Mesenchymal stem cell (in vitro differentiated cells and primary cell): ENCODE results near the gene ANO4. TPM values are rescaled to one million over a fixed set of nuclear protein-coding genes. Genes with fewer than 3 reads are reported as not detected.

ENCODE experiments used
- DNase-seq: peaks from one replicate; pipeline ENCODE4 v3.0.0-alpha.2; 2013
- H2AFZ ChIP-seq: one replicate; pipeline ENCODE4 v1.6.1; 2013; ENCODE audit warnings: low read depth, mild to moderate bottlenecking, control low read depth, inconsistent platforms, low read length, moderate library complexity
- H2AK5ac ChIP-seq: 2 replicates; pipeline ENCODE4 v1.6.1; 2013; ENCODE audit warnings: low read length, moderate library complexity, mild to moderate bottlenecking, inconsistent platforms; ENCODE audit not compliant: severe bottlenecking
- H2BK120ac ChIP-seq: one replicate; pipeline ENCODE4 v1.6.1; 2013; ENCODE audit warnings: low read depth, mild to moderate bottlenecking, inconsistent platforms, low read length, moderate library complexity
- H2BK12ac ChIP-seq, 2 experiments: one replicate each; pipeline ENCODE4 v1.6.1; 2013; ENCODE audit warnings: inconsistent platforms in 2 of 2, low read length in 2 of 2, mild to moderate bottlenecking in 2 of 2, moderate library complexity in 2 of 2, control low read depth in 1 of 2
- H2BK15ac ChIP-seq: one replicate; pipeline ENCODE4 v1.6.1; 2013; ENCODE audit warnings: mild to moderate bottlenecking, low read depth, inconsistent platforms; ENCODE audit not compliant: poor library complexity, severe bottlenecking
- H2BK5ac ChIP-seq: 2 replicates; pipeline ENCODE4 v1.6.1; 2013; ENCODE audit warnings: low read depth, mild to moderate bottlenecking, low read length, control low read depth, inconsistent platforms; ENCODE audit not compliant: poor library complexity, severe bottlenecking
- H3K14ac ChIP-seq, 2 experiments: one replicate each; pipeline ENCODE4 v1.6.1; 2013; ENCODE audit warnings: inconsistent platforms in 2 of 2, low read length in 2 of 2, control low read depth in 1 of 2, mild to moderate bottlenecking in 1 of 2, moderate library complexity in 1 of 2
- H3K18ac ChIP-seq, 2 experiments: one replicate each; pipeline ENCODE4 v1.6.1; 2013; ENCODE audit warnings: inconsistent platforms in 2 of 2, low read length in 2 of 2, control low read depth in 1 of 2, low read depth in 1 of 2, mild to moderate bottlenecking in 1 of 2
- H3K23ac ChIP-seq, 2 experiments: one replicate each; pipeline ENCODE4 v1.6.1; 2013; ENCODE audit warnings: inconsistent platforms in 2 of 2, low read length in 2 of 2, mild to moderate bottlenecking in 2 of 2, moderate library complexity in 2 of 2, control low read depth in 1 of 2
- H3K27ac ChIP-seq: 2 replicates; pipeline ENCODE4 v1.5.1; 2013; ENCODE audit warnings: mild to moderate bottlenecking, moderate library complexity, low read length, control low read depth, inconsistent platforms; ENCODE audit not compliant: poor library complexity, severe bottlenecking
- H3K27me3 ChIP-seq, 2 experiments: 2 replicates each; pipeline versions ENCODE4 v1.6.1 to v1.7.0; 2013; ENCODE audit warnings: low read length in 2 of 2, mild to moderate bottlenecking in 2 of 2, moderate library complexity in 2 of 2, control low read depth in 1 of 2, inconsistent platforms in 1 of 2; ENCODE audit not compliant: control insufficient read depth in 1 of 2, insufficient read depth in 1 of 2
- H3K36me3 ChIP-seq, 2 experiments: 2 replicates each; pipeline versions ENCODE4 v1.6.1 to v1.7.0; 2013; ENCODE audit warnings: low read length in 2 of 2, control low read depth in 1 of 2, inconsistent platforms in 1 of 2, low read depth in 1 of 2, mild to moderate bottlenecking in 1 of 2; ENCODE audit not compliant: insufficient read depth in 2 of 2, control insufficient read depth in 1 of 2
- H3K4ac ChIP-seq, 2 experiments: one replicate each; pipeline ENCODE4 v1.6.1; 2013; ENCODE audit warnings: inconsistent platforms in 2 of 2, low read length in 2 of 2, mild to moderate bottlenecking in 2 of 2, moderate library complexity in 2 of 2, control low read depth in 1 of 2, low read depth in 1 of 2
- H3K4me1 ChIP-seq: 2 replicates; pipeline ENCODE4 v1.6.1; 2013; ENCODE audit warnings: low read depth, low read length, control low read depth; ENCODE audit not compliant: control insufficient read depth, insufficient read depth
- H3K4me2 ChIP-seq: 2 replicates; pipeline ENCODE4 v1.6.1; 2013; ENCODE audit warnings: low read length, mild to moderate bottlenecking, inconsistent platforms; ENCODE audit not compliant: poor library complexity, severe bottlenecking
- H3K4me3 ChIP-seq, 2 experiments: 2 replicates each; pipeline versions ENCODE4 v1.5.1 to v1.7.0; 2013; ENCODE audit warnings: low read length in 2 of 2, mild to moderate bottlenecking in 2 of 2, control low read depth in 1 of 2, low read depth in 1 of 2; ENCODE audit not compliant: insufficient read depth in 1 of 2
- H3K79me1 ChIP-seq: replicated peaks from 2 replicates; pipeline ENCODE4 v1.6.1; 2013; ENCODE audit warnings: mild to moderate bottlenecking, control low read depth, low read length, inconsistent platforms; ENCODE audit not compliant: poor library complexity, severe bottlenecking
- H3K9ac ChIP-seq: 2 replicates; pipeline ENCODE4 v1.7.0; 2013; ENCODE audit warnings: mild to moderate bottlenecking, low read length, moderate library complexity
- H3K9me3 ChIP-seq: 2 replicates; pipeline ENCODE4 v1.7.0; 2013; ENCODE audit warnings: mild to moderate bottlenecking, low read length; ENCODE audit not compliant: control insufficient read depth
- H4K8ac ChIP-seq: one replicate; pipeline ENCODE4 v1.6.1; 2013; ENCODE audit warnings: inconsistent platforms, mild to moderate bottlenecking, low read length, moderate library complexity
- H4K91ac ChIP-seq: one replicate; pipeline ENCODE4 v1.6.1; 2013; ENCODE audit warnings: mild to moderate bottlenecking, low read length, inconsistent platforms
- WGBS: methylation state at CpG from one replicate; pipeline ENCODE4 v1.1.7; 2013; ENCODE audit warnings: mixed read lengths; 5-methylcytosine and 5-hydroxymethylcytosine counted together
- polyA plus RNA-seq, 2 experiments: library from polyadenylated mRNA; stranded (reverse); fragments of 200-250 nt; gene quantifications; one replicate each; pipeline ENCODE4 v1.2.3, GENCODE V29; 2013

ANO4 gene
- polyA plus RNA-seq (2013, experiment 1 of 2) = 22.1 TPM
- polyA plus RNA-seq (2013, experiment 2 of 2) = 23.1 TPM

GRCh38 chr12:100794441-100795173 is at the start of gene ANO4:
Gene ANO4, plus strand, starts transcription at chr12:100794776. Its CDS starts 107,010 bp downstream, at chr12:100901786.
- no peak within 1 kb of the TSS for H3K14ac ChIP-seq
- no peak within 1 kb of the TSS for H4K8ac ChIP-seq
- peak within 1 kb of the TSS in 1 of 2 experiments; percentile 18 for H2BK12ac ChIP-seq
- no peak within 1 kb of the TSS for H3K9ac ChIP-seq
- 18% methylated on average over 16 of the region's 18 CpGs for WGBS
- H3K4me2 ChIP-seq = peak within 1 kb of the TSS; percentile 66
- H2AFZ ChIP-seq = peak within 1 kb of the TSS; percentile 29
- no peak within 1 kb of the TSS for H3K23ac ChIP-seq
- H3K9me3 ChIP-seq = no peaks in the 10 kb centered on the region
- H3K36me3 ChIP-seq = no peaks in the 10 kb centered on the region
- H4K91ac ChIP-seq = no peak within 1 kb of the TSS
- H2BK120ac ChIP-seq = no peak within 1 kb of the TSS
- H3K27ac ChIP-seq = peak within 1 kb of the TSS; percentile 23
- H2BK5ac ChIP-seq = no peak within 1 kb of the TSS
- H3K4me3 ChIP-seq = peak within 1 kb of the TSS; percentile 30 to 52
- peaks cover 15 to 29% of the 10 kb centered on the region in 2 experiments for H3K27me3 ChIP-seq
- no peaks in the 10 kb centered on the region for H3K79me1 ChIP-seq
- no peak within 1 kb of the TSS for H2AK5ac ChIP-seq
- no peak within 1 kb of the TSS for H2BK15ac ChIP-seq
- H3K18ac ChIP-seq = peak within 1 kb of the TSS; percentile 14 to 28
- peak; percentile 52 for DNase-seq
- peaks cover 5% of the 10 kb centered on the region for H3K4me1 ChIP-seq
- no peak within 1 kb of the TSS for H3K4ac ChIP-seq

GRCh38 chr12:100745378-100746071 is 49.1 kb upstream of the ANO4 start:
- Histone ChIP-seq H2BK15ac (no peak overlapping the region), H3K27me3 (no peaks in the 10 kb centered on the region), H3K9me3 (no peaks in the 10 kb centered on the region), H2BK5ac (no peak overlapping the region), H3K18ac (no peak overlapping the region), H4K91ac (no peak overlapping the region), H2AFZ (no peak overlapping the region), H2AK5ac (no peak overlapping the region), H3K23ac (no peak overlapping the region), H3K36me3 (no peaks in the 10 kb centered on the region), H4K8ac (no peak overlapping the region), H3K79me1 (no peaks in the 10 kb centered on the region), H3K4me3 (no peak overlapping the region), H2BK12ac (no peak overlapping the region), H3K27ac (no peak overlapping the region), H3K4me2 (no peak overlapping the region), H3K4me1 (no peaks in the 10 kb centered on the region), H3K4ac (no peak overlapping the region), H3K9ac (no peak overlapping the region), H3K14ac (no peak overlapping the region), H2BK120ac (no peak overlapping the region)
- no peak for DNase-seq
- WGBS = 64% methylated on average over 1 of the region's 3 CpGs

GRCh38 chr12:100752841-100753240 is 41.7 kb upstream of the ANO4 start:
- no peaks in the 10 kb centered on the region for H3K27me3 ChIP-seq
- H3K23ac ChIP-seq = no peak overlapping the region
- H3K9me3 ChIP-seq = peaks cover 10% of the 10 kb centered on the region
- H3K79me1 ChIP-seq = no peaks in the 10 kb centered on the region
- H4K91ac ChIP-seq = no peak overlapping the region
- no peak overlapping the region for H2BK120ac ChIP-seq
- no peaks in the 10 kb centered on the region for H3K36me3 ChIP-seq
- H3K27ac ChIP-seq = no peak overlapping the region
- H2AK5ac ChIP-seq = no peak overlapping the region
- H3K9ac ChIP-seq = no peak overlapping the region
- no peaks in the 10 kb centered on the region for H3K4me1 ChIP-seq
- no peak overlapping the region for H3K14ac ChIP-seq
- no peak overlapping the region for H2AFZ ChIP-seq
- no peak overlapping the region for H3K18ac ChIP-seq
- no peak overlapping the region for H3K4me3 ChIP-seq
- no peak overlapping the region for H3K4me2 ChIP-seq
- no peak overlapping the region for H2BK12ac ChIP-seq
- DNase-seq = no peak
- 73% methylated on average over 2 of the region's 2 CpGs for WGBS
- H4K8ac ChIP-seq = no peak overlapping the region
- no peak overlapping the region for H3K4ac ChIP-seq
- no peak overlapping the region for H2BK5ac ChIP-seq
- H2BK15ac ChIP-seq = no peak overlapping the region

- Histone ChIP-seq H3K36me3 (no peaks in the 10 kb centered on the region), H3K14ac (no peak overlapping the region), H3K4me3 (no peak overlapping the region), H3K23ac (no peak overlapping the region), H4K91ac (no peak overlapping the region), H3K27ac (no peak overlapping the region), H2AK5ac (no peak overlapping the region), H2BK15ac (no peak overlapping the region), H2BK5ac (no peak overlapping the region), H3K4ac (no peak overlapping the region), H4K8ac (no peak overlapping the region), H3K9ac (no peak overlapping the region), H3K4me1 (no peaks in the 10 kb centered on the region), H3K79me1 (no peaks in the 10 kb centered on the region), H3K9me3 (peaks cover 10% of the 10 kb centered on the region), H2BK120ac (no peak overlapping the region), H3K18ac (no peak overlapping the region), H2AFZ (no peak overlapping the region), H2BK12ac (no peak overlapping the region), H3K4me2 (no peak overlapping the region), H3K27me3 (no peaks in the 10 kb centered on the region)
- DNase-seq = no peak
- WGBS = 79% methylated on average over 2 of the region's 2 CpGs
These were observed 40.7 kb upstream of the ANO4 start for GRCh38 chr12:100753837-100754236.
